Measurements from ENCODE around the gene RELT. TPM values are rescaled to one million over a fixed set of nuclear protein-coding genes. Genes with fewer than 3 reads are reported as not detected.

Gene RELT
- total and polyA plus RNA-seq, 2 experiments from 2014 or later: 2.0 to 6.3 TPM

GRCh38 chr11:73366265-73366610 is 10.0 kb upstream of the RELT start:
- Histone ChIP-seq H3K4me3 (no peak overlapping the region), H2AFZ (no peak overlapping the region), H3K4me2 (no peak overlapping the region), H4K20me1 (replicated peaks; ENCODE audit: insufficient read depth) (peaks cover 5% of the 10 kb centered on the region), H3K27me3 (ENCODE audit: insufficient read depth) (no peaks in the 10 kb centered on the region), H3K4me1 (ENCODE audit: insufficient read depth) (peaks cover 6% of the 10 kb centered on the region; the same call in 1 of the 2 replicates), H3K27ac (ENCODE audit: low read depth) (no peak overlapping the region), H3K9me2 (ENCODE audit: insufficient read depth) (no peaks in the 10 kb centered on the region), H3F3A (replicated peaks; ENCODE audit: low read depth) (0 out of 2 replicates have a peak, but pooled peaks cover 10% of the 10 kb centered on the region), H3K79me2 (replicated peaks; ENCODE audit: insufficient read depth) (no peaks in the 10 kb centered on the region), H3K36me3 (ENCODE audit: insufficient read depth) (no peaks in the 10 kb centered on the region)
- Mint-ChIP-seq H3K4me1 (peaks cover 3% of the 10 kb centered on the region; the same call in 2 of the 3 replicates), H3K36me3 (ENCODE audit: low read depth) (no peaks in the 10 kb centered on the region), H3K27me3 (ENCODE audit: insufficient read depth, low read depth, poor library complexity) (peaks cover 5% of the 10 kb centered on the region), H3K4me3 (no peak overlapping the region), H3K27ac (no peak overlapping the region), H3K9me3 (no peaks in the 10 kb centered on the region)
- ATAC-seq (no peak), DNase-seq (ENCODE audit: low spot score) (no peak)
- TF ChIP-seq ETS1 (IDR thresholded peaks at IDR 0.05) (no peak), EZH2phosphoT487 (IDR thresholded peaks at IDR 0.05; ENCODE audit: unreplicated experiment) (no peak), NANOG (IDR thresholded peaks at IDR 0.05; ENCODE audit: borderline replicate concordance) (no peak), JUNB (IDR thresholded peaks at IDR 0.05; ENCODE audit: unreplicated experiment) (no peak)

GRCh38 chr11:73366953-73367352 is 9.2 kb upstream of the RELT start:
- Histone ChIP-seq H3K36me3 (ENCODE audit: insufficient read depth) (no peaks in the 10 kb centered on the region), H3K79me2 (replicated peaks; ENCODE audit: insufficient read depth) (no peaks in the 10 kb centered on the region), H3K9me2 (ENCODE audit: insufficient read depth) (no peaks in the 10 kb centered on the region), H3K4me3 (no peak overlapping the region), H3K4me2 (no peak overlapping the region), H4K20me1 (replicated peaks; ENCODE audit: insufficient read depth) (peaks cover 5% of the 10 kb centered on the region), H2AFZ (no peak overlapping the region), H3K27me3 (ENCODE audit: insufficient read depth) (no peaks in the 10 kb centered on the region), H3K27ac (ENCODE audit: low read depth) (no peak overlapping the region), H3F3A (replicated peaks; ENCODE audit: low read depth) (0 out of 2 replicates have a peak, but pooled peaks cover 4% of the 10 kb centered on the region), H3K4me1 (ENCODE audit: insufficient read depth) (no peaks in the 10 kb centered on the region)
- no peaks in the 10 kb centered on the region for H3K36me3 Mint-ChIP-seq (ENCODE audit: low read depth)
- H3K9me3 Mint-ChIP-seq: no peaks in the 10 kb centered on the region
- peaks cover 10% of the 10 kb centered on the region for H3K27me3 Mint-ChIP-seq (ENCODE audit: insufficient read depth, low read depth, poor library complexity)
- ATAC-seq (no peak), DNase-seq (ENCODE audit: low spot score) (no peak)
- H3K4me1 Mint-ChIP-seq: peaks cover 3% of the 10 kb centered on the region; the same call in 2 of the 3 replicates
- no peak overlapping the region for H3K4me3 Mint-ChIP-seq
- no peak overlapping the region for H3K27ac Mint-ChIP-seq
- TF ChIP-seq ZNF114 (CRISPR knock-in tag; IDR thresholded peaks at IDR 0.05): no peak
- TF ChIP-seq ZNF331 (CRISPR knock-in tag; IDR thresholded peaks at IDR 0.05; ENCODE audit: low read depth): no peak
- no peak for TF ChIP-seq CREB1 (CRISPR knock-in tag; IDR thresholded peaks at IDR 0.05; ENCODE audit: low read depth)
- no peak for TF ChIP-seq EZH2 (IDR thresholded peaks at IDR 0.05; ENCODE audit: low read depth, unreplicated experiment)
- no peak for TF ChIP-seq CTCF (conservative IDR thresholded peaks at IDR 0.05; ENCODE audit: low read depth in 2 of 2)
- TF ChIP-seq NANOG (IDR thresholded peaks at IDR 0.05; ENCODE audit: borderline replicate concordance): no peak
- no peak for TF ChIP-seq JUNB (IDR thresholded peaks at IDR 0.05; ENCODE audit: unreplicated experiment)
- TF ChIP-seq ETS1 (IDR thresholded peaks at IDR 0.05): no peak
- no peak for TF ChIP-seq EZH2phosphoT487 (IDR thresholded peaks at IDR 0.05; ENCODE audit: unreplicated experiment)
- TF ChIP-seq POLR2AphosphoS5 (IDR thresholded peaks at IDR 0.05; ENCODE audit: low read depth): no peak
- TF ChIP-seq REST (IDR thresholded peaks at IDR 0.05; ENCODE audit: unreplicated experiment): no peak

All from GM23338 (cell line).